KBM-7 (cell line): ENCODE results near the gene BAZ1A.

Source experiments
- DNase-seq: peaks from one replicate; pipeline ENCODE4 v3.0.0-alpha.2; 2015
- in situ Hi-C: fragments of 300-500 bp; cut with MboI; formaldehyde crosslinking; loops from 2 replicates; pipeline ENCODE4 v1.14.3; 2020; ENCODE audit warnings: low sequenced_read_pairs, low pct_unique_long_range_greater_than_20kb, mixed read lengths

The BAZ1A gene

GRCh38 chr14:34875031-34875922 lies at the start of gene BAZ1A:
TSS of gene BAZ1A (minus strand) at chr14:34875360. CDS start at chr14:34874604, 756 bp downstream.
- in situ Hi-C loops, result no loop called here
- DNase-seq, result peak; percentile 89

GRCh38 chr14:34920339-34920738 lies 45.2 kb upstream of the BAZ1A start:
- in situ Hi-C loops, result no loop called here
- no peak for DNase-seq

DNA sequence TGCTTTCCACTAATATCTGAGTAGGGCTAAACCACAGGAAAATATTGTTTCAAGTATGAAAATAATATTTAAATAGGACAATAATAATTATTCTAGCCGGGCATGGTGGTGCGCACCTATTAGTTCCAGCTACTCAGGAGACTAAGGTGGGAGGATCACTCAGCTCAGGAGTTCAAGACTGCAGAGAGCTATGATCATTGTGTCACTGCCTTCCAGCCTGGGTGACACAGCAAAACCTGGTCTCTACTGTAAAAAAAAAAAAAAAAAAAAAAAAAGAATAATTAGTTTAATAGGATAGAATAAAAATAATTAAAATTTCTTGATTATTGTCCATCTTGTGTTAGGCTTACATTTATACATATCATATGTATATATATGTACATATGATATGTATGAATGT lies 38.5 kb upstream of the BAZ1A start:
- DNase-seq, result no peak
- in situ Hi-C loops, result no loop called here

GRCh38 chr14:34912966-34913365 lies 37.8 kb upstream of the BAZ1A start:
- DNase-seq, result no peak
- in situ Hi-C loops, result no loop called here

- in situ Hi-C loops, result no loop called here
Observed at GRCh38 chr14:34912182-34912581, 37.0 kb upstream of the BAZ1A start.

GRCh38 chr14:34911209-34912150 lies 36.3 kb upstream of the BAZ1A start:
- no peak for DNase-seq
- in situ Hi-C loops, result no loop called here

More at GRCh38 chr14:34912182-34912581, 37.0 kb upstream of the BAZ1A start:
- peak; percentile 47 for DNase-seq

DNA sequence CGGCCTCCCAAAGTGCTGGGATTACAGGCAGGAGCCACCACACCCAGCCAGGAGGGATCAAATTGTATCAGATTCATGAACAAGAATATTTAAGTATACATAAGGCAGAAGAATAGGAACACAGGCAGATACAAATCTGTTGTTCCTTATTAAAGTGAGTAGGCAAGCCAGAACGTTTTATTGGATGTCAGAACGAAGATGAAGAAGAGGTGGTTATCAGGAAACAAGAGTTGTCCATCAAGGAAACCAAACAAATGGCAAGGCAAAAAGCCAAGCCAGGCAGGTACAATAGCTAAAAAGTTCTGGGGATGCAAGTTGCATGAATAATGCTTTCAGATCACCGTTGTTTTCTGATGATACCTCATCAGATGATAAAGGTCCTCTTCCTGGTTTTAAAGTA lies 31.1 kb upstream of the BAZ1A start:
- in situ Hi-C loops, result no loop called here
- no peak for DNase-seq

GRCh38 chr14:34895277-34895676 lies 20.1 kb upstream of the BAZ1A start:
- DNase-seq, result no peak
- in situ Hi-C loops, result no loop called here

- DNase-seq, result no peak
- in situ Hi-C loops, result no loop called here
Observed at GRCh38 chr14:34890937-34891336, 15.8 kb upstream of the BAZ1A start.

GRCh38 chr14:34888186-34888585 lies 13.0 kb upstream of the BAZ1A start:
- no peak for DNase-seq
- in situ Hi-C loops, result no loop called here

- DNase-seq, result no peak
- in situ Hi-C loops, result no loop called here
Observed at GRCh38 chr14:34883954-34884353, 8.8 kb upstream of the BAZ1A start.

DNA sequence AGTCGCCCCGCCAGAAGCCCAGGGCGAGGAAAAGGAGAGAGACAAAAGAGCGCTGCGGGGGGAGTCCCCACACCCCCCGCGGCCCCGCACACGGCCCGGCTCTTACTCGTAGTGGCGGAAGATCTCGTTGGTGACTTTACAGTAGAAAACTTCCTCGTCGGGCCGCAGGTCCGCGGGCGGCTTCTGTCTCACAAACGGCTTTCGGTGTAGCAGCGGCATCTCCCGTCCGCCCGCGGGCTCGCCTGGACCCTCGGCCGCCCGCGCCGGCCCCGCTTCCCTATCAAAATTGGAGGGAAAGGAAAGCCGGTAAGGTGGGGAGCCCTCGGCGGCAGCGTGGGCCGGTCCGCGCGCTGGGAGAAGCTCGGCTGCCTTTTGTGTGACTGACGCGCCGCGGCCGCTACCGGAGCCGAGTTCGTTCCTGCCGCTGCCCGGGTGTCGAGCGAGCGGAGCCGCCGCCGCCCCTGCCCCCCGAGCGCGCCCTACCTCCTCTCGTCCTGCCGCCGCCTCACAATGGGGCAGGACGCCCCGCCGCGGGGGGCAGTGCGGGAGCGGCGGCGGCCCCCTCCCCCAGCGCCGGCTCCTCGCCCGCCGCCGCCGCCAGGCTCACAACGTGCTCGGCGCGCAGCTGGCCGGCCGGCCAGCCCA lies 652 bp downstream of the BAZ1A start:
- peak; percentile 64 for DNase-seq
- in situ Hi-C loops, result no loop called here

GRCh38 chr14:34873589-34874385 lies 1.4 kb downstream of the BAZ1A start:
- in situ Hi-C loops, result no loop called here
- DNase-seq, result peak; percentile 97

DNA sequence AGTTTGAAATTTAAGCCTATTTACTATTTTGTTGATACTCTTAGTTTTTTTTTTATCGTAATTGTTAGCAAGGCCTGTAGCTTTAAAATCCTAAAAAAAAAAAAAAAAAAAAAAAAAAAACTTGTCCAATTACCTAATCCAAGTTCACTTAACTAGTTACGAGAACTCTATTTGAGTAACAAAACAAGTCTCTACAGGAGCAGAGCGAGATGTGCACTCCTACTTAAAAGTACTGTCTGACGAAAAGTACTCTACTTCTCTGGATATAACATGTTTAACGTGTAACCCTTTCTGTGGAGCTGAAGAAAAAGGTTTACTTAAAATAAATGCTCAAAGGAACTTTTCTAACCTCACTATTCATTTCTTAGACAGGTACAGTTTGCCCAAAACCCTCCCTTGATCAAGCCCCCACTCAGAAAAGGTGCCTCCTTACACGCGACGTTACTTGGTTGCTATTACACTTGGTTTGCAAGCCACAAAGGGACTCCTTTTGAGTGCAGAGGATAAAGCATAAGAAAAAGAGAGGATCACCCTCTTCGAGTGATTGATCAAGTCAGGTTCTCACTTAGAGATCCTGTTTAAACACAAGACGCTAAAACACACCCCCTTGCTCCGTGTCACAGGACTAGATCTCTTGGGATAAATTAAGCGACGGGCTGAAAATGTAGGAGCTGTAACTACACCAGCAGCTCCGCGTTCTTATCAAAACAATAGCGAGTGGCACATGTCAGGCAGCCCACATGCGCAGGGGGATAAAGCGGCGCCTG lies 2.2 kb downstream of the BAZ1A start:
- no peak for DNase-seq
- in situ Hi-C loops, result no loop called here

DNA sequence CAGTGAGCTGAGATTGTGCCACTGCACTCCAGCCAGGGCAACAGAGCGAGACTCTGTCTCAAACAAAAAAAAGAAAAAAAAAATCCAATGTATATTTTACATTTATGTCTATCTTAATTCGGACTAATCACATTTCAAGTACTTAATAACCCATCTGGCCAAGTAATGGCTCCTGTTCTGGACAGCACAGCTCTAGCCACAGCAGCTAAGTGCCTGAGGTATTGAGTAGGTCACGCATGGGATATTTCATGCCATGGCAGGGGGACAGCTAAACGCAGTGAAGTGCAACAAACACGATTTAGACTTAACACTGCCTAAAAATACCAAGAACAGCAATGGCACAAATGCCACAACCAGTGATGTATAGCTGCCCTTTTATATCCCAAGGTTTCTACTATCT lies 8.0 kb downstream of the BAZ1A start:
- in situ Hi-C loops, result no loop called here
- DNase-seq, result no peak

GRCh38 chr14:34865889-34866574 lies 9.1 kb downstream of the BAZ1A start:
- in situ Hi-C loops, result no loop called here
- DNase-seq, result no peak

- no peak for DNase-seq
- in situ Hi-C loops, result no loop called here
Observed at GRCh38 chr14:34863844-34864243, 11.3 kb downstream of the BAZ1A start.

GRCh38 chr14:34858765-34859164 lies 16.4 kb downstream of the BAZ1A start:
- DNase-seq, result no peak
- in situ Hi-C loops, result no loop called here
